ENCODE measurements around the gene FAHD1.

FAHD1 gene

DNA sequence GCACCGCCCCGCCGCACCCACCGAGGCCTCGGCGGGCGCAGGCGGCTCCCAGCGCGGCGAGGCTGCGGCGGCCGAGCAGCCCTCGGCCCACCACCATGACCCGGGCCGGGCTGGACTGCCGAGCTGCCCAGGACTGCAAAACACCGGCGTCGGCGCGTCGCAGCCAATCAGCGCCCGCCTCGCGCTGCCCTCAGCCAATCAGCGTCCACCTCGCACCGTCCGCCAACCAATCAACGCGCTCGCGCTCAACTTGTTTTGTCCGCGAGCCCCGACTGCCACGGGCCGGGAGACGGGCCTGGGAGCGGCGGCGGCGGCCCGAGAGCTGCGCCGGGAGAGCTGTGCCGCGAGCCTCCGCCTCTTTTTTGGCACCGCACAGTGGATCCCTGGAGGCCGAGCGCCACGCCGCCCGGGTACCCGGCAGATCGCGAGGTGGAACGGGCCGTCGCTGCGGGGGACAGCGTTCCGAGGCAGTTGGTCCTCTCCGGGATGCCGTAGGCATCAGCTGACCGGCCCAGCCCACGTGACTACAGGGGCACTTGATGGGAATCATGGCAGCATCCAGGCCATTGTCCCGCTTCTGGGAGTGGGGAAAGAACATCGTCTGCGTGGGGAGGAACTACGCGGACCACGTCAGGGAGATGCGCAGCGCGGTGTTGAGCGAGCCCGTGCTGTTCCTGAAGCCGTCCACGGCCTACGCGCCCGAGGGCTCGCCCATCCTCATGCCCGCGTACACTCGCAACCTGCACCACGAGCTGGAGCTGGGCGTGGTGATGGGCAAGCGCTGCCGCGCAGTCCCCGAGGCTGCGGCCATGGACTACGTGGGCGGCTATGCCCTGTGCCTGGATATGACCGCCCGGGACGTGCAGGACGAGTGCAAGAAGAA is at the start of gene FAHD1, which contains the start of gene HAGH:
FAHD1 (plus strand) TSS at position 516 of the 883 bp plus-strand sequence; CDS start at position 549, 33 bp downstream.
HAGH (minus strand) TSS at position 135 of the 883 bp plus-strand sequence; CDS start at position 97, 38 bp downstream.
- DNase-seq (ENCODE audit: low read depth), result peak; percentile 86
- in situ Hi-C loops (cut with HindIII; ENCODE audit: low sequenced_read_pairs), result no loop called here
- H3K4me3 ChIP-seq (ENCODE audit: low read depth, low read length), result peak within 1 kb of the TSS; percentile 99
- TF ChIP-seq, protein P1, sequence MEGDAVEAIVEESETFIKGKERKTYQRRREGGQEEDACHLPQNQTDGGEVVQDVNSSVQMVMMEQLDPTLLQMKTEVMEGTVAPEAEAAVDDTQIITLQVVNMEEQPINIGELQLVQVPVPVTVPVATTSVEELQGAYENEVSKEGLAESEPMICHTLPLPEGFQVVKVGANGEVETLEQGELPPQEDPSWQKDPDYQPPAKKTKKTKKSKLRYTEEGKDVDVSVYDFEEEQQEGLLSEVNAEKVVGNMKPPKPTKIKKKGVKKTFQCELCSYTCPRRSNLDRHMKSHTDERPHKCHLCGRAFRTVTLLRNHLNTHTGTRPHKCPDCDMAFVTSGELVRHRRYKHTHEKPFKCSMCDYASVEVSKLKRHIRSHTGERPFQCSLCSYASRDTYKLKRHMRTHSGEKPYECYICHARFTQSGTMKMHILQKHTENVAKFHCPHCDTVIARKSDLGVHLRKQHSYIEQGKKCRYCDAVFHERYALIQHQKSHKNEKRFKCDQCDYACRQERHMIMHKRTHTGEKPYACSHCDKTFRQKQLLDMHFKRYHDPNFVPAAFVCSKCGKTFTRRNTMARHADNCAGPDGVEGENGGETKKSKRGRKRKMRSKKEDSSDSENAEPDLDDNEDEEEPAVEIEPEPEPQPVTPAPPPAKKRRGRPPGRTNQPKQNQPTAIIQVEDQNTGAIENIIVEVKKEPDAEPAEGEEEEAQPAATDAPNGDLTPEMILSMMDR (IDR thresholded peaks at IDR 0.05; ENCODE audit: low read depth, low read length, missing control alignments), result no peak

DNA sequence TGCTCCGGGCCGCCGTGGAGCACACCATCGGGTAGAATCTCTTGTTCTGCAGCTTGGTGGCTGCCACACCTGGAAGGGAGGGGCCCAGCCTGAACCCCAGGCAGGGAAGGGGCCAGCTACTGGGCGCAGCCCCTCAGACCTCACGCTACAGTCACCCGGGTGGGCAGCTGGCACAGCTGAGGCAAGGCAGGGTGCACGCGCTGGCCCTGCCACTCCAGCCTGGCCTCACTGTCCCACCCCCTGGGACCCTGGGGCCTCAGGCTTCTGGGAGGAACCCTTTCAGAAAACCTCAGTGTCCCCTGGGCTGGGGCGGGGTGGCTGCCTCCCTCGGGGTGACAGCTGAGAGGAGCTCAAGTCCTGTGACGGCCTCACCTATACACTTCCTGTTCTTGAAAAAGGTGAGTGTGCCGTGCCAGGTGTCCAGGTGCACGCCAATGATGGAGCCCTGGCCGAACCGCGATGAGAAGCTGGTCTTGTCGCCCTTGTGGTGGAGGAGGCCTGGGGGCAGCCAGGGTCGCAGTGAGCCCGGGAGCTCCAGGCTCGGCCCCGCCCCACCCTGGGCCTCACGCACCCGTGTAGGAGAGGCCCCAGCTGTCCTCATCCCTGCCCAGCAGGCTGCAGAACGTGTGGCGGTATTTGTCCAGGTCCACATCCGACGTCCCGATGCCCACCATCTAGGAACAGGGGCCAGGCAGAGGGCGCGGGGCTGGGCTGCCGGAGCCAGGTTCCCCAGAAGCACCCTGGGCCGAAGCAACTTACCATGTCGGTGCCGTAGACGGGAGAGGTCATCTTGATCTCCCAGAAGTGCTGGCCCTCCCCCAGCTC is 49.4 kb upstream of the FAHD1 start:
- in situ Hi-C loops (cut with HindIII; ENCODE audit: low sequenced_read_pairs), result no loop called here
- TF ChIP-seq, protein P1 (IDR thresholded peaks at IDR 0.05; ENCODE audit: low read depth, low read length, missing control alignments), result no peak

DNA sequence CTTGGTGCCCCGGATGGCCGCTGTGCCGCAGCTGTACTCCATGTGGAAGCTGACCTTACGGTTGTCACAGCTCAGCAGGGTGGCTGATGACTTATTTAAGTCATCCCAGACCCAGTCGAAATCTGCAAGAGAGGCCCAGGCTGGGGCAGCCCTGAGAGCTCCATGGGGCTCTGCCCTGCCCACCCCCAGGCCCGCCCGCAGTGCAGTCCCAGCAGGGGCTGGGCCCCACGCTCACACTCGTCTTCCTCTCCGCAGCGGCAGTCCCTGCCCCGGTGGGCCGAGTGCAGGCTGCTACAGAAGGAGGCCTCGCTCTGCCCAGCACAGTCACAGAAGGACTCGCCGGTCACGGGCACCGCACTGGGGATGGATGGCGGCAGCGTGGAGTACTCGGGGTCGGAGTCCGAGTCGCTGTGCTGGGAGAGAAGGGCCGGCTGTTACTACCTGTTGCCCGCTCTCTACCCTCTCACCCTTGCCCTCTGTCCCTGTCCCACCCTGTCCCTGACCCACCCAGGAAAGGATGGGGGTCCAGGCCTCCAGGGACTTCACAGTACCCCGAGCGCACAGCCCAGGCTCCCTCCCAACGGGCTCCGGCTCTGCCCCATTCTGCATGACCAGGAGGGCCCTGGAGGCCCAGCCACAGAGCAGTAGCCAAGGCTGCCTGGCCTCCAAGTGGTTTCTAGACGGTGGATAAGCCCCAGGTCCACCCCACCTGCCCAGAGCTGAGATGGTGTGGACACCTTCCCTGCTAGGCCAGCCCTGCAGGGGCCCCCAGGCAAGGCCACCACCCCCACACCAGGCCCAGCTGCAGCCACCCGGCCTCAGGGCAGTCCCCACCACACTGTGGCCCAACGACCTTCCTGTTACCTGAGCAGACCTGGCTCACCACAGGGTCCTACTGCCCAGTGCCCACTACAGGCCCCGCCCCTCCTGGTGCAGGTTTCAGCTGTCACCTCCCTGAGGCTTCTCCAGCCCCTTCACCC is 48.5 kb upstream of the FAHD1 start:
- DNase-seq (ENCODE audit: low read depth), result no peak
- TF ChIP-seq, protein P1 (IDR thresholded peaks at IDR 0.05; ENCODE audit: low read depth, low read length, missing control alignments), result no peak
- no peak overlapping the region for H3K4me3 ChIP-seq (ENCODE audit: low read depth, low read length)
- in situ Hi-C loops (cut with HindIII; ENCODE audit: low sequenced_read_pairs), result no loop called here

More for the DNA sequence above, 49.4 kb upstream of the FAHD1 start:
- DNase-seq (ENCODE audit: low read depth), result no peak
- no peak overlapping the region for H3K4me3 ChIP-seq (ENCODE audit: low read depth, low read length)

DNA sequence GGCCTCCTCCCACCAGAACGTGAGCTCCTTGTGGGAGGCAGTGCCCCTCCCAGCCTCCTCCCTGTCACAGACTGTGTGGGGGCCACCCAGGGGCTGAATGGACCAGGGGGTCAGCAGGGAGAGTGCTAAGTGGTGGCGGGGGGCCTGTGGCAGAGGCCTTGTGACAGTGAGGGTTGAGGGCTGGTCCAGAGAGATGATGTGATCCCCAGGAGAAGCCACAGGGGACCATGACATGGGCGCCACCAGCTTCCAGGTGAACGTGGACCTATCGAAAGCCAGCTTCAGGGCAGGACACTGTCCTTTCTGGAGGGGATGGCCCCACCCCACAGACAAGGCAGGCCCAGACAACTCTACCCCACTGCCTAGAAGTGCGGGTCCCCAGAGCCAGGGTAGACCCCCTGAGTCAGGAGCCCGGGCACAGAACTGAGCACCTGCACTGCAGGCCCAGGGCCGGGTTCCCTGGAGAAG is 47.7 kb upstream of the FAHD1 start:
- H3K4me3 ChIP-seq (ENCODE audit: low read depth, low read length), result no peak overlapping the region
- no peak for DNase-seq (ENCODE audit: low read depth)
- TF ChIP-seq, protein P1 (IDR thresholded peaks at IDR 0.05; ENCODE audit: low read depth, low read length, missing control alignments), result no peak
- in situ Hi-C loops (cut with HindIII; ENCODE audit: low sequenced_read_pairs), result no loop called here

DNA sequence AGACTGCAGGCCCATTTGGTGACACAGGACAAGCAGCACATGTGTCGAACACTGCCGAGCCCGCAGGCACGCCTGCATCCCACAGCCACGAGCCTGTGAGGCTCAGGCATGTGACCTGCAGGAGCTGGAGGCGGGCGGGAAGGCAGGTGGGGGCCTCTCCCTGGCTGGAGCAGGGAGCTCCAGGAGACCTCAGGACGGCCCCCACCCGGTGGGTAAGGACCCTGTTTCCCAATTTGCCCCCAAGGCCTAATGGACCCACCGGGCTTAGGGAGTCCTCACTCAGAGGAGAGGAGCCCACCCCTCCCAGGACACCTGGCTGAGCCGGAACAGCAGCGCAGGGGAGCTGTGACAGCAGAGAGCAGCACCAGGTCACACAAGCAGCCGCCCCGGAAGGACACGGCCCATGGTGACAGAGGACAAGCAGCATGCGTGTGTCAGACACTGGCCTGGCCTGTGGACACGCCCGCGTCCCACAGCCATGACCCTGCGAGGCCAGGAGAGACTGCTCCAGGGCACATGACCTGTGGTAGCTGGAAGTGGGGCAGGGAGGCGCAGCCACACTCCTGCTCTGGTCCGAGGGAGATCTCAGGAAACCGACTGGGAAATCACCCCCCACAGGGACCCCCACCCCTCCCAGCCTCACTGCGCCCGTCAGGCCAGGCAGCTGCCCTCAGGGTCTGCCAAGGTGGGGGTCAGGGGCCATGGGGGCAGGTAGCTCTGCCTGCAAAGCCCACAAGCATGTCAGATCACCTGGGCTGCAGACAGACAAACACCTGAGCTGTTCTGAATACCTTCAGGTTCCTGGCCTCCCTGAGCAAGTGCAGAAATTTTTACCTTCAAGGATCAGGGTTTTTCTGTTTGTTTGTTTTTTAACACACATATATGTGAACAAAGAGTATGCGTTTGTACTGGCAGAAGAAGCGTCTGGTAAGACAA is 47.0 kb upstream of the FAHD1 start:
- in situ Hi-C loops (cut with HindIII; ENCODE audit: low sequenced_read_pairs), result no loop called here
- TF ChIP-seq, protein P1 (IDR thresholded peaks at IDR 0.05; ENCODE audit: low read depth, low read length, missing control alignments), result no peak
- no peak for DNase-seq (ENCODE audit: low read depth)
- no peak overlapping the region for H3K4me3 ChIP-seq (ENCODE audit: low read depth, low read length)

Measured in astrocyte of the cerebellum (primary cell).